Tibial artery (tissue), 4 donors: Measurements from ENCODE around the gene ANKRD39.

ENCODE experiments used
- DNase-seq, 2 donors: peaks; one replicate each; pipeline ENCODE4 v3.0.0-alpha.2; 2019
- H3K27ac ChIP-seq, 2 donors: fragments of 200-600 bp; sonication (generic) in 1 of 2; 1 replicate in 1 of 2; 2 replicates in 1 of 2; pipeline ENCODE4 v1.5.1; 2018 to 2019; ENCODE audit warnings: mild to moderate bottlenecking in 1 of 2
- H3K27me3 ChIP-seq, 2 donors: fragments of 200-600 bp; sonication (generic) in 1 of 2; one replicate each; pipeline versions ENCODE4 v1.5.1 to v1.6.0; 2016 to 2019
- H3K36me3 ChIP-seq, 3 donors: fragments of 200-600 bp; sonication (generic) in 2 of 3; one replicate each; pipeline ENCODE4 v1.5.1; 2016 to 2019; ENCODE audit warnings: mild to moderate bottlenecking in 2 of 3
- H3K4me1 ChIP-seq, 4 donors: fragments of 200-600 bp; sonication (generic) in 2 of 4; 1 replicate in 3 of 4; 2 replicates in 1 of 4; pipeline ENCODE4 v1.5.1; 2016 to 2019
- H3K4me3 ChIP-seq, 2 donors: fragments of 200-600 bp; sonication (generic) in 1 of 2; 1 replicate in 1 of 2; 2 replicates in 1 of 2; pipeline ENCODE4 v1.5.1; 2018 to 2019; ENCODE audit warnings: mild to moderate bottlenecking in 2 of 2
- H3K9me3 ChIP-seq, 3 donors: fragments of 200-600 bp; sonication (generic) in 1 of 3; one replicate each; pipeline ENCODE4 v1.5.1; 2016 to 2019
- intact Hi-C: fragments of 100-400 bp; cut with DNase I; formaldehyde crosslinking; loops from one replicate; pipeline ENCODE4 v1.15.0; 2023; ENCODE audit warnings: low total_unique reads
- TF ChIP-seq, protein P1 (sequence below), 2 experiments: fragments of 200-600 bp in 1 of 2; fragments of 450-650 bp in 1 of 2; IDR thresholded peaks; one replicate each; pipeline ENCODE4 v1.5.1; 2017 to 2019; ENCODE audit warnings: antibody characterized with exemption in 2 of 2, mild to moderate bottlenecking in 1 of 2, moderate library complexity in 1 of 2

Gene ANKRD39

GRCh38 chr2:96819876-96820511, 37.8 kb downstream of the ANKRD39 start:
- Histone ChIP-seq H3K9me3 (no peaks in the 10 kb centered on the region), H3K36me3 (peaks cover 0 to 24% (median 19%) of the 10 kb centered on the region in 3 donors), H3K4me3 (no peak overlapping the region), H3K27ac (no peak overlapping the region), H3K4me1 (peaks cover 0 to 59% (median 39%) of the 10 kb centered on the region in 4 donors), H3K27me3 (no peaks in the 10 kb centered on the region)
- intact Hi-C loops = loop anchor here (5.0 kb wide), 1 partner anchor 37 kb away; the partner anchor contains the start of gene ANKRD39
- DNase-seq = no peak
- TF ChIP-seq, protein P1, sequence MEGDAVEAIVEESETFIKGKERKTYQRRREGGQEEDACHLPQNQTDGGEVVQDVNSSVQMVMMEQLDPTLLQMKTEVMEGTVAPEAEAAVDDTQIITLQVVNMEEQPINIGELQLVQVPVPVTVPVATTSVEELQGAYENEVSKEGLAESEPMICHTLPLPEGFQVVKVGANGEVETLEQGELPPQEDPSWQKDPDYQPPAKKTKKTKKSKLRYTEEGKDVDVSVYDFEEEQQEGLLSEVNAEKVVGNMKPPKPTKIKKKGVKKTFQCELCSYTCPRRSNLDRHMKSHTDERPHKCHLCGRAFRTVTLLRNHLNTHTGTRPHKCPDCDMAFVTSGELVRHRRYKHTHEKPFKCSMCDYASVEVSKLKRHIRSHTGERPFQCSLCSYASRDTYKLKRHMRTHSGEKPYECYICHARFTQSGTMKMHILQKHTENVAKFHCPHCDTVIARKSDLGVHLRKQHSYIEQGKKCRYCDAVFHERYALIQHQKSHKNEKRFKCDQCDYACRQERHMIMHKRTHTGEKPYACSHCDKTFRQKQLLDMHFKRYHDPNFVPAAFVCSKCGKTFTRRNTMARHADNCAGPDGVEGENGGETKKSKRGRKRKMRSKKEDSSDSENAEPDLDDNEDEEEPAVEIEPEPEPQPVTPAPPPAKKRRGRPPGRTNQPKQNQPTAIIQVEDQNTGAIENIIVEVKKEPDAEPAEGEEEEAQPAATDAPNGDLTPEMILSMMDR (IDR thresholded peaks at IDR 0.05) = no peak

DNA sequence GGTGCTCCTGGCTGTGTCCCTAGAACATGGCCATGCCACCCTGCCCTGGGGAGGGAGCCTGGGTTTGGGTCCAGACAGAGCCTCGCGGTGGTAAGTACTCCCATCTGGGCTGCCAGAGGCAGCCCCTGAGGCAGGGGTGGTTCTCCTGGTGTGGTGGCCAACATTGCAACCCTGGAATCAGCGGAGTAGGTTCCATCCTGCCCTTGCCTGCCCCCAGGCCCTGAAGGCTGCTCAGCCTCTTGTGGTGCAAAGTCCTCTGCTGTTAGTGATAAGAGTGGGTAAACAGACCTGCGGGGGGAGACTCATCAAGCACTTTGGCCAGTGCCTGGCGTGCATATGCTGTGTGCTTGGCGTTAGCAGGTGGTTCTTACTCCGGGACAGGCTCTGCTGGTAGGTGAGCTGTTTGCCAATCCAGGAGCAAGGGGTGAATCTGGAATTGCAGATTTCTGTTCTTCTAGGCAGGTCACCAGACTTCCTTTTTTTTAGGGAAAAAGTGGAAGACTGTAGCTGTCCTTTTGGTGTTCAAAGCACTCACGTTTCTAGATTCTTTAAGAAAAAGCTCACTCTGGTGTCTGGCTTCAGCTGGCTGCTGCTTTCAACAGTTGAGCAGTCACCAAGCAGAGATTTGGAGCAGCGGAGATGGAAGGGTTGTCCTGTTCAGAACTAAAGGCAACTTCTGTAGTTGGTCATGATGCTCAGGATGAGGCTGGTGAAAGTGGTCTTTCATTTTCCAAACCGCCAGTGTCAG, 38.5 kb downstream of the ANKRD39 start:
- intact Hi-C loops = loop anchor here (5.0 kb wide), 1 partner anchor 38 kb away; the partner anchor contains the start of gene ANKRD39
- H3K27me3 ChIP-seq = no peaks in the 10 kb centered on the region
- DNase-seq = no peak
- H3K36me3 ChIP-seq = peaks cover 0 to 20% (median 13%) of the 10 kb centered on the region in 3 donors
- no peaks in the 10 kb centered on the region for H3K9me3 ChIP-seq
- peaks cover 0 to 60% (median 40%) of the 10 kb centered on the region in 4 donors for H3K4me1 ChIP-seq
- no peak overlapping the region for H3K27ac ChIP-seq
- TF ChIP-seq, protein P1 (IDR thresholded peaks at IDR 0.05) = no peak
- H3K4me3 ChIP-seq = no peak overlapping the region

DNA sequence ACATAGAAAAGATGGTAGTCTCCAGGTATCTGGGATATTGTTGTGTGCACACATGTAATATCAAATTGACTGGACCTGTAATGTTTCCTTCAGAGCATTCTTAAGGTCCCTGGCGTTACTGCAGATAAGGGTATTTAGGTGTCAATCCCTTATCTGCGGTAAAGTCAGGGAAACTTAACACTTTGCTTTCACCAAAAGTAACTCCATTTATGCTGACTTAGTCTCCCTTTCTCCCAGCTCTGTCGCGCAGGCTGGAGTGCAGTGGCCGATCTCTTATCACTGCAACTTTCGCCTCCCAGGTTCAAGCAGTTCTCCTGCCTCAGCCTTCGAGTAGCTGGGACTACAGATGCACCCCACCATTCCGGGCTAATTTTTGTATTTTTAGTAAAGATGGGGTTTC, 39.9 kb downstream of the ANKRD39 start:
- no peak for DNase-seq
- no peaks in the 10 kb centered on the region for H3K27me3 ChIP-seq
- no peak overlapping the region for H3K27ac ChIP-seq
- TF ChIP-seq, protein P1 (IDR thresholded peaks at IDR 0.05) = no peak
- no peaks in the 10 kb centered on the region for H3K9me3 ChIP-seq
- H3K4me1 ChIP-seq = peaks cover 0 to 56% (median 38%) of the 10 kb centered on the region in 4 donors
- peaks cover 0 to 16% (median 7%) of the 10 kb centered on the region in 3 donors for H3K36me3 ChIP-seq
- intact Hi-C loops = loop anchor here (5.0 kb wide), 1 partner anchor 39 kb away; the partner anchor contains the start of gene ANKRD39
- peak overlapping the region; percentile 58 to 85 for H3K4me3 ChIP-seq

DNA sequence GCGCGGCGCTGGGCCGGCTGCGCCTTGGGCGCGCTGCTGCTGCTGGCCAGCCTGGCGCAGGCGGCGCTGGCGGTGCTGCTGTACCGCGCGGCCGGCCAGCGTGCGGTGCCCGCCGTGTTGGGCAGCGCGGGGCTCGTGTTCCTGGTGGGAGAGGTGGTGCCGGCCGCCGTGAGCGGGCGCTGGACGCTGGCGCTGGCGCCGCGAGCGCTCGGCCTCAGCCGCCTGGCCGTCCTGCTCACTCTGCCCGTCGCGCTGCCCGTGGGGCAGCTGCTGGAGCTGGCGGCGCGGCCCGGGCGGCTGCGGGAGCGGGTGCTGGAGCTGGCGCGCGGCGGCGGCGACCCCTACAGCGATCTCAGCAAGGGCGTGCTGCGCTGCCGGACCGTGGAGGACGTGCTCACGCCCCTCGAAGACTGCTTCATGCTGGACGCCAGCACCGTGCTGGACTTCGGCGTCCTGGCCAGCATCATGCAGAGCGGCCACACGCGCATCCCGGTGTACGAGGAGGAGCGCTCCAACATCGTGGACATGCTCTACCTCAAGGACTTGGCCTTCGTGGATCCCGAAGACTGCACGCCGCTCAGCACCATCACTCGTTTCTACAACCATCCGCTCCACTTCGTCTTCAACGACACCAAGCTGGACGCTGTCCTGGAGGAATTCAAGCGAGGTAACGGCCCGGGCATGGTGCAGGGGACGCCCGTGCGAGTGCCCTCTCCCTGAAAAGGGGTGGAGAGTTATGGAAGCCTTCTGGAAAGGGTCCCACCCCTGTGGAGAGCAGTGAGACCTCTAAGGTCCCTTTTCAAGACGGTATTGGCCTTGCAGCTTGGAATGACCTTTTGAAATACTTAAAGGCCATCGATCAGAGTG, 40.7 kb downstream of the ANKRD39 start:
- H3K27me3 ChIP-seq = no peaks in the 10 kb centered on the region
- DNase-seq = no peak
- peaks cover 0 to 57% (median 40%) of the 10 kb centered on the region in 4 donors for H3K4me1 ChIP-seq
- peak overlapping the region; percentile 53 to 95 for H3K27ac ChIP-seq
- TF ChIP-seq, protein P1 (IDR thresholded peaks at IDR 0.05) = no peak
- H3K9me3 ChIP-seq = no peaks in the 10 kb centered on the region
- intact Hi-C loops = loop anchor here (5.0 kb wide), 1 partner anchor 40 kb away; the partner anchor contains the start of gene ANKRD39
- peaks cover 0 to 16% (median 2%) of the 10 kb centered on the region in 3 donors for H3K36me3 ChIP-seq
- H3K4me3 ChIP-seq = peak overlapping the region; percentile 58 to 85
